Measurements from ENCODE around the gene RBM7.

RBM7 gene

GRCh38 chr11:114400216-114400914 is at the start of gene RBM7, which contains the start of gene C11orf71:
Gene RBM7, plus strand, starts transcription at chr11:114400666. Its CDS starts 6 bp downstream, at chr11:114400672.
Gene C11orf71, minus strand, starts transcription at chr11:114400511. Its CDS starts 180 bp downstream, at chr11:114400331.
- DNase-seq = peak; percentile 82

- no peak for DNase-seq
Observed at GRCh38 chr11:114353443-114353842, 47.0 kb upstream of the RBM7 start.

- no peak for DNase-seq
Observed at GRCh38 chr11:114354076-114354475, 46.4 kb upstream of the RBM7 start.

- no peak for DNase-seq
Observed at GRCh38 chr11:114358716-114359115, 41.8 kb upstream of the RBM7 start.

GRCh38 chr11:114359342-114359741 is 41.1 kb upstream of the RBM7 start:
- DNase-seq = no peak

- no peak for DNase-seq
Observed at GRCh38 chr11:114362326-114362725, 38.1 kb upstream of the RBM7 start.

GRCh38 chr11:114362958-114363357 is 37.5 kb upstream of the RBM7 start:
- DNase-seq = no peak

- DNase-seq = no peak
Observed at GRCh38 chr11:114366331-114367243, 33.9 kb upstream of the RBM7 start.

- DNase-seq = no peak
Observed at GRCh38 chr11:114367244-114367957, 33.1 kb upstream of the RBM7 start.

- DNase-seq = no peak
Observed at GRCh38 chr11:114368918-114369680, 31.4 kb upstream of the RBM7 start.

- DNase-seq = no peak
Observed at GRCh38 chr11:114375052-114375451, 25.4 kb upstream of the RBM7 start.

GRCh38 chr11:114377612-114378267 is 22.7 kb upstream of the RBM7 start:
- DNase-seq = no peak

GRCh38 chr11:114379394-114380069 is 20.9 kb upstream of the RBM7 start:
- no peak for DNase-seq

GRCh38 chr11:114382509-114382908 is 18.0 kb upstream of the RBM7 start:
- no peak for DNase-seq

- DNase-seq = no peak
Observed at GRCh38 chr11:114384487-114384886, 16.0 kb upstream of the RBM7 start.

GRCh38 chr11:114386131-114386530 is 14.3 kb upstream of the RBM7 start:
- no peak for DNase-seq

GRCh38 chr11:114386545-114386944 is 13.9 kb upstream of the RBM7 start:
- no peak for DNase-seq

- no peak for DNase-seq
Observed at GRCh38 chr11:114392735-114393667, 7.5 kb upstream of the RBM7 start.

GRCh38 chr11:114395736-114396135 is 4.7 kb upstream of the RBM7 start:
- DNase-seq = no peak

GRCh38 chr11:114396916-114397315 is 3.5 kb upstream of the RBM7 start:
- no peak for DNase-seq
